ENCODE data around the gene HIVEP3.

The HIVEP3 gene

GRCh38 chr1:41500781-41501518 lies 417.8 kb downstream of the HIVEP3 start:
- H3K4me1 ChIP-seq = no peaks in the 10 kb centered on the region
- H3K79me2 ChIP-seq = no peaks in the 10 kb centered on the region
- H3K4me3 ChIP-seq (ENCODE audit: low read depth, low read length) = no peak overlapping the region
- no peak for TF ChIP-seq CTCF (IDR thresholded peaks at IDR 0.05)
- no peaks in the 10 kb centered on the region for H3K9me3 ChIP-seq (ENCODE audit: control insufficient read depth, low read length)
- H3K36me3 ChIP-seq (ENCODE audit: control insufficient read depth, insufficient read depth, low read length) = no peaks in the 10 kb centered on the region
- H3K4me2 ChIP-seq (ENCODE audit: low read length) = peak overlapping the region; percentile 5
- no peak overlapping the region for H2AFZ ChIP-seq
- H3K27ac ChIP-seq = no peak overlapping the region
- no peaks in the 10 kb centered on the region for H3K27me3 ChIP-seq (ENCODE audit: control insufficient read depth, insufficient read depth, low read length)
- no peak overlapping the region for H3K9ac ChIP-seq

GRCh38 chr1:41500378-41500777 lies 418.3 kb downstream of the HIVEP3 start:
- no peaks in the 10 kb centered on the region for H3K36me3 ChIP-seq (ENCODE audit: control insufficient read depth, insufficient read depth, low read length)
- H2AFZ ChIP-seq = no peak overlapping the region
- H3K27ac ChIP-seq = no peak overlapping the region
- no peak for TF ChIP-seq CTCF (IDR thresholded peaks at IDR 0.05)
- H3K4me1 ChIP-seq = no peaks in the 10 kb centered on the region
- H3K27me3 ChIP-seq (ENCODE audit: control insufficient read depth, insufficient read depth, low read length) = no peaks in the 10 kb centered on the region
- H3K9me3 ChIP-seq (ENCODE audit: control insufficient read depth, low read length) = no peaks in the 10 kb centered on the region
- H3K4me2 ChIP-seq (ENCODE audit: low read length) = peak overlapping the region; percentile 5
- no peaks in the 10 kb centered on the region for H3K79me2 ChIP-seq
- H3K9ac ChIP-seq = no peak overlapping the region
- no peak overlapping the region for H3K4me3 ChIP-seq (ENCODE audit: low read depth, low read length)

GRCh38 chr1:41499591-41499990 lies 419.1 kb downstream of the HIVEP3 start:
- H3K4me3 ChIP-seq (ENCODE audit: low read depth, low read length) = no peak overlapping the region
- H2AFZ ChIP-seq = no peak overlapping the region
- H3K36me3 ChIP-seq (ENCODE audit: control insufficient read depth, insufficient read depth, low read length) = no peaks in the 10 kb centered on the region
- H3K27ac ChIP-seq = no peak overlapping the region
- no peak for TF ChIP-seq CTCF (IDR thresholded peaks at IDR 0.05)
- no peaks in the 10 kb centered on the region for H3K4me1 ChIP-seq
- no peak overlapping the region for H3K4me2 ChIP-seq (ENCODE audit: low read length)
- H3K79me2 ChIP-seq = no peaks in the 10 kb centered on the region
- H3K27me3 ChIP-seq (ENCODE audit: control insufficient read depth, insufficient read depth, low read length) = no peaks in the 10 kb centered on the region
- H3K9me3 ChIP-seq (ENCODE audit: control insufficient read depth, low read length) = no peaks in the 10 kb centered on the region
- H3K9ac ChIP-seq = no peak overlapping the region

- Histone ChIP-seq H3K4me2 (ENCODE audit: low read length) (no peak overlapping the region), H3K36me3 (ENCODE audit: control insufficient read depth, insufficient read depth, low read length) (no peaks in the 10 kb centered on the region), H3K4me1 (no peaks in the 10 kb centered on the region), H3K9me3 (ENCODE audit: control insufficient read depth, low read length) (no peaks in the 10 kb centered on the region), H3K27ac (no peak overlapping the region), H3K27me3 (ENCODE audit: control insufficient read depth, insufficient read depth, low read length) (no peaks in the 10 kb centered on the region), H3K4me3 (ENCODE audit: low read depth, low read length) (no peak overlapping the region), H3K9ac (no peak overlapping the region), H2AFZ (no peak overlapping the region), H3K79me2 (no peaks in the 10 kb centered on the region)
- TF ChIP-seq CTCF (IDR thresholded peaks at IDR 0.05) = no peak
Measured at GRCh38 chr1:41498804-41499203, 419.9 kb downstream of the HIVEP3 start.

- no peaks in the 10 kb centered on the region for H3K79me2 ChIP-seq
- H3K4me2 ChIP-seq (ENCODE audit: low read length) = no peak overlapping the region
- TF ChIP-seq CTCF (IDR thresholded peaks at IDR 0.05) = no peak
- H3K27ac ChIP-seq = no peak overlapping the region
- H3K9me3 ChIP-seq (ENCODE audit: control insufficient read depth, low read length) = no peaks in the 10 kb centered on the region
- H3K27me3 ChIP-seq (ENCODE audit: control insufficient read depth, insufficient read depth, low read length) = no peaks in the 10 kb centered on the region
- H3K9ac ChIP-seq = no peak overlapping the region
- H2AFZ ChIP-seq = no peak overlapping the region
- H3K36me3 ChIP-seq (ENCODE audit: control insufficient read depth, insufficient read depth, low read length) = no peaks in the 10 kb centered on the region
- H3K4me3 ChIP-seq (ENCODE audit: low read depth, low read length) = no peak overlapping the region
- H3K4me1 ChIP-seq = no peaks in the 10 kb centered on the region
Measured at GRCh38 chr1:41498391-41498790, 420.3 kb downstream of the HIVEP3 start.

Data from parathyroid adenoma (tissue), 2 donors.